ENCODE results near the gene TFDP3.

Gene TFDP3, protein sequence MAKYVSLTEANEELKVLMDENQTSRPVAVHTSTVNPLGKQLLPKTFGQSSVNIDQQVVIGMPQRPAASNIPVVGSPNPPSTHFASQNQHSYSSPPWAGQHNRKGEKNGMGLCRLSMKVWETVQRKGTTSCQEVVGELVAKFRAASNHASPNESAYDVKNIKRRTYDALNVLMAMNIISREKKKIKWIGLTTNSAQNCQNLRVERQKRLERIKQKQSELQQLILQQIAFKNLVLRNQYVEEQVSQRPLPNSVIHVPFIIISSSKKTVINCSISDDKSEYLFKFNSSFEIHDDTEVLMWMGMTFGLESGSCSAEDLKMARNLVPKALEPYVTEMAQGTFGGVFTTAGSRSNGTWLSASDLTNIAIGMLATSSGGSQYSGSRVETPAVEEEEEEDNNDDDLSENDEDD

DNA sequence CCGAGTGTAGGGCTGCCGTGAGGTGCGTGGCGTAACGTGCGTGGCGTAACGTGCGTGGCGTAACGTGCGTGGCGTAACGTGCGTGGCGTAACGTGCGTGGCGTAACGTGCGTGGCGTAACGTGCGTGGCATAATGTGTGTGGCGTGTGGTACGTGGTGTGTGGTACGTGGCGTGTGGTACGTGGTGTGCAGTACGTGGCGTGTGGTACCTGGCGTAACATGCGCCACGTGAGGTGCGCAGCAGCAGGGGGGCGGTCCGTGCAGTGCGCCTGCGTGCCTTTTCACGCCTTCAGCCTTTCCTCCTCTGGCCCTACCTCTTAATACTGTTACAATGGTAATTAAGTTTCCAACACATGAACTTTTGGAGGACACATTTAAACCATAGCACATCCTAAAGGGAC is at the start of gene TFDP3:
Gene TFDP3 (minus strand): TSS at position 26 of the 400 bp plus-strand sequence. CDS start 95 bp downstream, outside the sequence.
- no peak within 1 kb of the TSS for H3K9ac ChIP-seq (ENCODE audit: low read length)
- no peak within 1 kb of the TSS for H2AFZ ChIP-seq (ENCODE audit: low read depth, low read length, severe bottlenecking)
- H3K36me3 ChIP-seq (ENCODE audit: low read length), result no peaks in the 10 kb centered on the region
- H3F3A ChIP-seq (ENCODE audit: insufficient read depth), result no peaks in the 10 kb centered on the region
- TF ChIP-seq, protein P1, sequence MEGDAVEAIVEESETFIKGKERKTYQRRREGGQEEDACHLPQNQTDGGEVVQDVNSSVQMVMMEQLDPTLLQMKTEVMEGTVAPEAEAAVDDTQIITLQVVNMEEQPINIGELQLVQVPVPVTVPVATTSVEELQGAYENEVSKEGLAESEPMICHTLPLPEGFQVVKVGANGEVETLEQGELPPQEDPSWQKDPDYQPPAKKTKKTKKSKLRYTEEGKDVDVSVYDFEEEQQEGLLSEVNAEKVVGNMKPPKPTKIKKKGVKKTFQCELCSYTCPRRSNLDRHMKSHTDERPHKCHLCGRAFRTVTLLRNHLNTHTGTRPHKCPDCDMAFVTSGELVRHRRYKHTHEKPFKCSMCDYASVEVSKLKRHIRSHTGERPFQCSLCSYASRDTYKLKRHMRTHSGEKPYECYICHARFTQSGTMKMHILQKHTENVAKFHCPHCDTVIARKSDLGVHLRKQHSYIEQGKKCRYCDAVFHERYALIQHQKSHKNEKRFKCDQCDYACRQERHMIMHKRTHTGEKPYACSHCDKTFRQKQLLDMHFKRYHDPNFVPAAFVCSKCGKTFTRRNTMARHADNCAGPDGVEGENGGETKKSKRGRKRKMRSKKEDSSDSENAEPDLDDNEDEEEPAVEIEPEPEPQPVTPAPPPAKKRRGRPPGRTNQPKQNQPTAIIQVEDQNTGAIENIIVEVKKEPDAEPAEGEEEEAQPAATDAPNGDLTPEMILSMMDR (IDR thresholded peaks at IDR 0.05; ENCODE audit: insufficient read depth, low read length, poor library complexity, severe bottlenecking), result no peak
- no peak for TF ChIP-seq EZH2phosphoT487 (conservative IDR thresholded peaks at IDR 0.05; ENCODE audit: low read length)
- no peak within 1 kb of the TSS for H3K4me2 ChIP-seq (ENCODE audit: low read depth, low read length, poor library complexity, severe bottlenecking)
- H3K79me2 ChIP-seq (ENCODE audit: insufficient read depth, low read length), result no peaks in the 10 kb centered on the region
- H3K4me3 ChIP-seq (ENCODE audit: insufficient read depth, low read length, poor library complexity, severe bottlenecking), result no peak within 1 kb of the TSS
- H3K9me2 ChIP-seq (replicated peaks; ENCODE audit: insufficient read depth, low read length), result no peaks in the 10 kb centered on the region
- H3K27me3 ChIP-seq (ENCODE audit: low read length), result no peaks in the 10 kb centered on the region
- H4K20me1 ChIP-seq (ENCODE audit: low read depth, low read length), result no peaks in the 10 kb centered on the region
- H3K27ac ChIP-seq (ENCODE audit: low read depth, low read length), result no peak within 1 kb of the TSS
- H3K9me3 ChIP-seq (ENCODE audit: insufficient read depth, low read length), result no peaks in the 10 kb centered on the region

DNA sequence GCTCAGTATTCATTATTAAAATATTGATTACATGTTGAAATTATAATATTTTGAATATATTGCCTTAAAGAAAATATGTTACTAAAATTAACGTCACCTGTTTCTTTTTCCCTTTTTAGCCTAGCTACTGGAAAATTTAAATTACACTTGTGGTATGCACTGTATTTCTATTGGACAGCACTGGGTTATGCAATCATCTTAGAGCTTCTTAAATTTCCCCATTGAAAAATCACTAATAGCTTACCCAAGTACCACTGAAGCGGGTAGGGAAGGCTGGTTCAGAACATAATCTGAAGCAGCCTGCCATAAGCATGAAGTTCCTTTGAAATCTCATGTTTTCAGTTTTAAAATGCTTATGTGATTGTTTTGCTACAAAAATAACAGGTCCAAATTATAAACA is 49.5 kb upstream of the TFDP3 start:
- H4K20me1 ChIP-seq (ENCODE audit: low read depth, low read length), result no peaks in the 10 kb centered on the region
- H3K27ac ChIP-seq (ENCODE audit: low read depth, low read length), result no peak overlapping the region
- no peaks in the 10 kb centered on the region for H3K27me3 ChIP-seq (ENCODE audit: low read length)
- H3K4me3 ChIP-seq (ENCODE audit: insufficient read depth, low read length, poor library complexity, severe bottlenecking), result no peak overlapping the region
- H3K36me3 ChIP-seq (ENCODE audit: low read length), result no peaks in the 10 kb centered on the region
- no peaks in the 10 kb centered on the region for H3K9me2 ChIP-seq (replicated peaks; ENCODE audit: insufficient read depth, low read length)
- H3K9me3 ChIP-seq (ENCODE audit: insufficient read depth, low read length), result no peaks in the 10 kb centered on the region
- H2AFZ ChIP-seq (ENCODE audit: low read depth, low read length, severe bottlenecking), result no peak overlapping the region
- TF ChIP-seq EZH2phosphoT487 (conservative IDR thresholded peaks at IDR 0.05; ENCODE audit: low read length), result no peak
- no peaks in the 10 kb centered on the region for H3K79me2 ChIP-seq (ENCODE audit: insufficient read depth, low read length)
- no peak overlapping the region for H3K4me2 ChIP-seq (ENCODE audit: low read depth, low read length, poor library complexity, severe bottlenecking)
- no peak overlapping the region for H3K9ac ChIP-seq (ENCODE audit: low read length)
- H3F3A ChIP-seq (ENCODE audit: insufficient read depth), result no peaks in the 10 kb centered on the region

- Histone ChIP-seq H3F3A (ENCODE audit: insufficient read depth) (no peaks in the 10 kb centered on the region), H3K9me3 (ENCODE audit: insufficient read depth, low read length) (no peaks in the 10 kb centered on the region), H3K27ac (ENCODE audit: low read depth, low read length) (no peak overlapping the region), H2AFZ (ENCODE audit: low read depth, low read length, severe bottlenecking) (no peak overlapping the region), H3K27me3 (ENCODE audit: low read length) (no peaks in the 10 kb centered on the region), H3K4me2 (ENCODE audit: low read depth, low read length, poor library complexity, severe bottlenecking) (no peak overlapping the region), H3K9ac (ENCODE audit: low read length) (no peak overlapping the region), H3K4me3 (ENCODE audit: insufficient read depth, low read length, poor library complexity, severe bottlenecking) (no peak overlapping the region), H3K9me2 (replicated peaks; ENCODE audit: insufficient read depth, low read length) (no peaks in the 10 kb centered on the region), H4K20me1 (ENCODE audit: low read depth, low read length) (no peaks in the 10 kb centered on the region), H3K36me3 (ENCODE audit: low read length) (no peaks in the 10 kb centered on the region), H3K79me2 (ENCODE audit: insufficient read depth, low read length) (no peaks in the 10 kb centered on the region)
- TF ChIP-seq, protein P1 (IDR thresholded peaks at IDR 0.05; ENCODE audit: insufficient read depth, low read length, poor library complexity, severe bottlenecking), result no peak
- TF ChIP-seq EZH2phosphoT487 (conservative IDR thresholded peaks at IDR 0.05; ENCODE audit: low read length), result no peak
Observed at GRCh38 chrX:133265331-133265730, 47.2 kb upstream of the TFDP3 start.

- no peak overlapping the region for H3K4me3 ChIP-seq (ENCODE audit: insufficient read depth, low read length, poor library complexity, severe bottlenecking)
- TF ChIP-seq, protein P1 (IDR thresholded peaks at IDR 0.05; ENCODE audit: insufficient read depth, low read length, poor library complexity, severe bottlenecking), result no peak
- TF ChIP-seq EZH2phosphoT487 (conservative IDR thresholded peaks at IDR 0.05; ENCODE audit: low read length), result no peak
- no peaks in the 10 kb centered on the region for H3K9me3 ChIP-seq (ENCODE audit: insufficient read depth, low read length)
- no peaks in the 10 kb centered on the region for H3K79me2 ChIP-seq (ENCODE audit: insufficient read depth, low read length)
- no peaks in the 10 kb centered on the region for H3K27me3 ChIP-seq (ENCODE audit: low read length)
- H4K20me1 ChIP-seq (ENCODE audit: low read depth, low read length), result no peaks in the 10 kb centered on the region
- no peaks in the 10 kb centered on the region for H3F3A ChIP-seq (ENCODE audit: insufficient read depth)
- no peaks in the 10 kb centered on the region for H3K36me3 ChIP-seq (ENCODE audit: low read length)
- H3K9me2 ChIP-seq (replicated peaks; ENCODE audit: insufficient read depth, low read length), result no peaks in the 10 kb centered on the region
- H3K27ac ChIP-seq (ENCODE audit: low read depth, low read length), result no peak overlapping the region
- H2AFZ ChIP-seq (ENCODE audit: low read depth, low read length, severe bottlenecking), result no peak overlapping the region
- H3K9ac ChIP-seq (ENCODE audit: low read length), result no peak overlapping the region
- H3K4me2 ChIP-seq (ENCODE audit: low read depth, low read length, poor library complexity, severe bottlenecking), result no peak overlapping the region
Observed at GRCh38 chrX:133258481-133258880, 40.3 kb upstream of the TFDP3 start.
